HG03575 (cell line): ENCODE results near the gene CAVIN3.

Source experiments
- ATAC-seq: cut with Tn5 transposase; IDR thresholded peaks from one replicate; pipeline ENCODE4 v1.9.1; 2021; ENCODE audit not compliant: unreplicated experiment, insufficient number of reproducible peaks, low FRiP score; ENCODE audit errors: extremely low read depth

The CAVIN3 gene

GRCh38 chr11:6327806-6328205, 7.5 kb upstream of the CAVIN3 start:
- no peak for ATAC-seq

GRCh38 chr11:6326985-6327384, 6.7 kb upstream of the CAVIN3 start:
- no peak for ATAC-seq

- no peak for ATAC-seq
These were observed 6.0 kb upstream of the CAVIN3 start for GRCh38 chr11:6326303-6326702.

- ATAC-seq = no peak
These were observed 3.1 kb upstream of the CAVIN3 start for GRCh38 chr11:6323291-6323905.

GRCh38 chr11:6321961-6322362, 1.7 kb upstream of the CAVIN3 start:
- no peak for ATAC-seq

GRCh38 chr11:6321356-6321755, 1.1 kb upstream of the CAVIN3 start:
- no peak for ATAC-seq

- no peak for ATAC-seq
These were observed 444 bp downstream of the CAVIN3 start for GRCh38 chr11:6319704-6320410.

- ATAC-seq = no peak
These were observed 1.1 kb downstream of the CAVIN3 start for GRCh38 chr11:6319001-6319703.

- ATAC-seq = no peak
These were observed 2.1 kb downstream of the CAVIN3 start for GRCh38 chr11:6318204-6318603.

GRCh38 chr11:6315811-6316425, 4.4 kb downstream of the CAVIN3 start:
- peak; percentile 58 for ATAC-seq

GRCh38 chr11:6312106-6312505, 8.2 kb downstream of the CAVIN3 start:
- ATAC-seq = no peak

GRCh38 chr11:6307876-6308275, 12.4 kb downstream of the CAVIN3 start:
- ATAC-seq = no peak

GRCh38 chr11:6305297-6305696, 15.0 kb downstream of the CAVIN3 start:
- ATAC-seq = no peak

GRCh38 chr11:6303661-6304060, 16.6 kb downstream of the CAVIN3 start:
- no peak for ATAC-seq

- no peak for ATAC-seq
These were observed 19.2 kb downstream of the CAVIN3 start for GRCh38 chr11:6301096-6301495.

GRCh38 chr11:6300325-6300724, 20.0 kb downstream of the CAVIN3 start:
- no peak for ATAC-seq

GRCh38 chr11:6298605-6299004, 21.7 kb downstream of the CAVIN3 start:
- no peak for ATAC-seq

- ATAC-seq = no peak
These were observed 22.5 kb downstream of the CAVIN3 start for GRCh38 chr11:6297831-6298230.

- no peak for ATAC-seq
These were observed 35.3 kb downstream of the CAVIN3 start for GRCh38 chr11:6285019-6285418.

- ATAC-seq = no peak
These were observed 36.1 kb downstream of the CAVIN3 start for GRCh38 chr11:6284250-6284649.
